H9 (cell line): ENCODE measurements around the gene CXCR3. TPM values are rescaled to one million over a fixed set of nuclear protein-coding genes. Genes with fewer than 3 reads are reported as not detected.

Source experiments
- DNase-seq: peaks from one replicate; pipeline ENCODE4 v3.0.0-alpha.2; 2017
- H2AFZ ChIP-seq: one replicate; pipeline ENCODE4 v1.6.1; 2013; ENCODE audit warnings: mild to moderate bottlenecking, low read length, control low read depth, moderate library complexity
- H2AK5ac ChIP-seq: 2 replicates; pipeline ENCODE4 v1.6.1; 2013; ENCODE audit warnings: low read length, control low read depth, mixed read lengths; ENCODE audit not compliant: insufficient read length
- H2BK120ac ChIP-seq: one replicate; pipeline ENCODE4 v1.6.1; 2013; ENCODE audit warnings: low read depth, mild to moderate bottlenecking, low read length, control low read depth, inconsistent platforms; ENCODE audit not compliant: poor library complexity, severe bottlenecking
- H2BK12ac ChIP-seq: 2 replicates; pipeline ENCODE4 v1.6.1; 2013; ENCODE audit warnings: low read length, control low read depth, mixed read lengths, low read depth; ENCODE audit not compliant: insufficient read length
- H2BK15ac ChIP-seq: 2 replicates; pipeline ENCODE4 v1.6.1; 2013; ENCODE audit warnings: low read depth, low read length, control low read depth
- H2BK20ac ChIP-seq: one replicate; pipeline ENCODE4 v1.6.1; 2013; ENCODE audit warnings: low read depth, mild to moderate bottlenecking, low read length, control low read depth, inconsistent platforms; ENCODE audit not compliant: poor library complexity, severe bottlenecking
- H2BK5ac ChIP-seq: 2 replicates; pipeline ENCODE4 v1.6.1; 2013; ENCODE audit warnings: low read length, control low read depth, mixed read lengths; ENCODE audit not compliant: insufficient read length
- H3K14ac ChIP-seq: 2 replicates; pipeline ENCODE4 v1.6.1; 2013; ENCODE audit warnings: low read length, control low read depth; ENCODE audit not compliant: insufficient read depth
- H3K18ac ChIP-seq: 2 replicates; pipeline ENCODE4 v1.6.1; 2013; ENCODE audit warnings: low read depth, mild to moderate bottlenecking, mixed read lengths, low read length, control low read depth; ENCODE audit not compliant: insufficient read length
- H3K23ac ChIP-seq: 2 replicates; pipeline ENCODE4 v1.6.1; 2013; ENCODE audit warnings: low read length, control low read depth, mixed read lengths, low read depth; ENCODE audit not compliant: insufficient read length
- H3K23me2 ChIP-seq: 2 replicates; pipeline ENCODE4 v1.6.1; 2013; ENCODE audit warnings: low read depth, mild to moderate bottlenecking, mixed read lengths, low read length, control low read depth; ENCODE audit not compliant: insufficient read length, poor library complexity, severe bottlenecking
- H3K27ac ChIP-seq: 2 replicates; pipeline ENCODE4 v1.5.1; 2013; ENCODE audit warnings: low read length, control low read depth, mixed read lengths, low read depth; ENCODE audit not compliant: insufficient read length
- H3K27me3 ChIP-seq: 2 replicates; pipeline ENCODE4 v1.6.1; 2013; ENCODE audit warnings: low read length, control low read depth, inconsistent platforms; ENCODE audit not compliant: insufficient read depth
- H3K4ac ChIP-seq: 2 replicates; pipeline ENCODE4 v1.6.1; 2013; ENCODE audit warnings: low read depth, mild to moderate bottlenecking, control low read depth, inconsistent platforms, low read length, moderate library complexity
- H3K4me1 ChIP-seq: 2 replicates; pipeline ENCODE4 v1.6.1; 2013; ENCODE audit warnings: low read length, control low read depth, inconsistent platforms; ENCODE audit not compliant: insufficient read depth
- H3K4me2 ChIP-seq: 2 replicates; pipeline ENCODE4 v1.6.1; 2013; ENCODE audit warnings: low read length, control low read depth, mixed read lengths; ENCODE audit not compliant: insufficient read length, insufficient read depth
- H3K56ac ChIP-seq: 2 replicates; pipeline ENCODE4 v1.6.1; 2013; ENCODE audit warnings: low read depth, mild to moderate bottlenecking, mixed read lengths, low read length, control low read depth; ENCODE audit not compliant: insufficient read length
- H3K79me1 ChIP-seq: 2 replicates; pipeline ENCODE4 v1.6.1; 2013; ENCODE audit warnings: low read depth, mild to moderate bottlenecking, moderate library complexity, low read length, control low read depth, inconsistent platforms; ENCODE audit not compliant: insufficient read depth, poor library complexity, severe bottlenecking
- H3K79me2 ChIP-seq: 2 replicates; pipeline ENCODE4 v1.6.1; 2013; ENCODE audit warnings: low read length, control low read depth, inconsistent platforms; ENCODE audit not compliant: insufficient read depth
- H3K9ac ChIP-seq: 2 replicates; pipeline ENCODE4 v1.6.1; 2013; ENCODE audit warnings: low read length, control low read depth, mixed read lengths; ENCODE audit not compliant: insufficient read length; ENCODE audit errors: extremely low read depth
- H3K9me3 ChIP-seq: one replicate; pipeline ENCODE4 v1.6.1; 2013; ENCODE audit warnings: low read depth, low read length, inconsistent platforms; ENCODE audit not compliant: control insufficient read depth
- H3T11ph ChIP-seq: one replicate; pipeline ENCODE4 v1.6.1; 2013; ENCODE audit warnings: mild to moderate bottlenecking, low read length, control low read depth, inconsistent platforms
- H4K20me1 ChIP-seq: one replicate; pipeline ENCODE4 v1.6.1; 2013; ENCODE audit not compliant: control insufficient read depth, insufficient read length, insufficient read depth
- H4K5ac ChIP-seq: 2 replicates; pipeline ENCODE4 v1.6.1; 2013; ENCODE audit warnings: low read depth, mild to moderate bottlenecking, mixed read lengths, low read length, control low read depth; ENCODE audit not compliant: insufficient read length
- H4K8ac ChIP-seq: replicated peaks from 2 replicates; pipeline ENCODE4 v1.6.1; 2013; ENCODE audit warnings: low read length, control low read depth, mixed read lengths, low read depth; ENCODE audit not compliant: insufficient read length
- H4K91ac ChIP-seq: 2 replicates; pipeline ENCODE4 v1.6.1; 2013; ENCODE audit warnings: low read depth, mild to moderate bottlenecking, moderate library complexity, mixed read lengths, low read length, control low read depth; ENCODE audit not compliant: insufficient read length
- H3K27ac Mint-ChIP-seq, 3 experiments: 2 replicates in 2 of 3; 3 replicates in 1 of 3; pipeline ENCODE4 v1.8.0; 2020 to 2021; ENCODE audit warnings: mixed read lengths in 3 of 3, mild to moderate bottlenecking in 1 of 3, moderate library complexity in 1 of 3
- H3K27me3 Mint-ChIP-seq: 2 replicates; pipeline ENCODE4 v1.8.0; 2021; ENCODE audit warnings: low read depth, mild to moderate bottlenecking, moderate library complexity, mixed read lengths
- H3K36me3 Mint-ChIP-seq, 3 experiments: 2 replicates in 2 of 3; 3 replicates in 1 of 3; pipeline ENCODE4 v1.8.0; 2020 to 2021; ENCODE audit warnings: low read depth in 3 of 3, mixed read lengths in 3 of 3; ENCODE audit not compliant: insufficient read depth in 1 of 3
- H3K4me1 Mint-ChIP-seq, 2 experiments: 2 replicates each; pipeline ENCODE4 v1.8.0; 2020; ENCODE audit warnings: mixed read lengths in 2 of 2
- H3K4me3 Mint-ChIP-seq, 2 experiments: 2 replicates in 1 of 2; 3 replicates in 1 of 2; pipeline ENCODE4 v1.8.0; 2020 to 2021; ENCODE audit warnings: mild to moderate bottlenecking in 2 of 2, mixed read lengths in 2 of 2, moderate library complexity in 1 of 2
- H3K9me3 Mint-ChIP-seq, 2 experiments: 2 replicates in 1 of 2; 3 replicates in 1 of 2; pipeline ENCODE4 v1.8.0; 2020; ENCODE audit warnings: mild to moderate bottlenecking in 2 of 2, mixed read lengths in 2 of 2, moderate library complexity in 1 of 2
- WGBS: extraction: QIAGEN DNeasy Blood & Tissue Kit; methylation state at CpG from one replicate; pipeline ENCODE4 v1.1.7; 2013; ENCODE audit warnings: missing lambda C conversion rate, low lambda C conversion rate, mixed read lengths; ENCODE audit not compliant: insufficient read length; ENCODE audit errors: extremely low coverage; 5-methylcytosine and 5-hydroxymethylcytosine counted together
- total RNA-seq: library from RNA; stranded (reverse); gene quantifications from 2 replicates; pipeline ENCODE4 v1.2.1, GENCODE V29; 2021
- TF ChIP-seq, protein P1 (sequence below): fragments of 200-600 bp; sonication (generic); conservative IDR thresholded peaks from 3 replicates; pipeline ENCODE4 v1.8.0; 2021; ENCODE audit warnings: antibody characterized with exemption, mild to moderate bottlenecking

The CXCR3 gene
- total RNA-seq, 1 experiment from 2014 or later, result not detected

DNA sequence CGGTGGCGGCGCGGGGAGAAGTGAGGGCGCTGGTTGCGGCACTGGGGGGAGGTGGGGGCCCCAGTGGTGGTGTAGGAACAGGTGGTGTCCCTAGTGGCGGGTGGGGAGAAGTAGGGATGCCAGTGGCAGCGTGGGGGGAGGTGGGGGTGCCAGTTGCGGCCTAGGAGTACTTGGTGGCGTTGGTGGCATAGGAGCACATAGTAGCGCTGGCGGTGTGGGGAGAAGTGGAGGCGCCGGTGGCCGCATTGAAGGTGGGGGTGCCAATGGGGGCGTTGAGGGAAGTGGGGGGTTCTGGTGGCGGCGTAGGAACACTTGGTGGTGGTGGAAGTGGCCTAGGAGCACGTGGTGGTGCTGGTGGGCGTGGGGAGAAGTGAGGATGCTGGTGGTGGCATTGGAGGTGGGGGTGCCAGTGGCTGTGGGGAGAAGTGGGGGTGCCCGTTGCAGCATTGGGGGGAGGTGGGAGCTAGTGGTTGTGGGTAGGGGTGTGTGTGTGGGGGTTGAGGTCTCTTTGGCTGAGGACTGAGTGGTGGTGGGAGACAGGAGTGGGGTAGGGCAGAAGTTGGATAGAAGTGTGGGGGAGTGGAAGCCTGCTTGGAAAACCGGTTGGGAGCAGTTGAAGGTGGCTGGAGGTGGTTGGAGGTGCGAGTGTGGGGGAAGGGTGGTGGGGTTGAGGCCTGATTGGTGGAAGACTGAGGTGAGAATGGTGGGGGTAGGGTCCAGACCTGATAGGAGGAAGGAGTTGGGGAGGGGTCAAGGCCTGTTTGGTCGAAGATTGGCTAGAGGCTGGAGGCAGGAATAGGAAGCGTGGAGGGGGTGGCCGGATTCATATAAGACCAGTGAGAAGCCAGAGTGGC is 38.9 kb downstream of the CXCR3 start:
- H3K4ac ChIP-seq, result no peak overlapping the region
- no peak overlapping the region for H3K4me2 ChIP-seq
- no peaks in the 10 kb centered on the region for H3K9me3 ChIP-seq
- Mint-ChIP-seq H3K9me3 (peaks cover 44 to 57% of the 10 kb centered on the region in 2 experiments), H3K4me1 (0 out of 4 replicates have a peak, but pooled peaks cover 0 to 10% of the 10 kb centered on the region in 2 experiments), H3K36me3 (peaks cover 13 to 44% (median 35%) of the 10 kb centered on the region in 3 experiments), H3K27me3 (peaks cover 4% of the 10 kb centered on the region; the same call in 1 of the 2 replicates), H3K4me3 (no peak overlapping the region), H3K27ac (no peak overlapping the region)
- no peak overlapping the region for H4K8ac ChIP-seq
- no CpG with 5 or more reads among the region's 26 CpGs for WGBS
- H3K27me3 ChIP-seq, result no peaks in the 10 kb centered on the region
- H2BK20ac ChIP-seq, result no peak overlapping the region
- TF ChIP-seq, protein P1, sequence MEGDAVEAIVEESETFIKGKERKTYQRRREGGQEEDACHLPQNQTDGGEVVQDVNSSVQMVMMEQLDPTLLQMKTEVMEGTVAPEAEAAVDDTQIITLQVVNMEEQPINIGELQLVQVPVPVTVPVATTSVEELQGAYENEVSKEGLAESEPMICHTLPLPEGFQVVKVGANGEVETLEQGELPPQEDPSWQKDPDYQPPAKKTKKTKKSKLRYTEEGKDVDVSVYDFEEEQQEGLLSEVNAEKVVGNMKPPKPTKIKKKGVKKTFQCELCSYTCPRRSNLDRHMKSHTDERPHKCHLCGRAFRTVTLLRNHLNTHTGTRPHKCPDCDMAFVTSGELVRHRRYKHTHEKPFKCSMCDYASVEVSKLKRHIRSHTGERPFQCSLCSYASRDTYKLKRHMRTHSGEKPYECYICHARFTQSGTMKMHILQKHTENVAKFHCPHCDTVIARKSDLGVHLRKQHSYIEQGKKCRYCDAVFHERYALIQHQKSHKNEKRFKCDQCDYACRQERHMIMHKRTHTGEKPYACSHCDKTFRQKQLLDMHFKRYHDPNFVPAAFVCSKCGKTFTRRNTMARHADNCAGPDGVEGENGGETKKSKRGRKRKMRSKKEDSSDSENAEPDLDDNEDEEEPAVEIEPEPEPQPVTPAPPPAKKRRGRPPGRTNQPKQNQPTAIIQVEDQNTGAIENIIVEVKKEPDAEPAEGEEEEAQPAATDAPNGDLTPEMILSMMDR, result no peak
- H3K23ac ChIP-seq, result no peak overlapping the region
- H2AK5ac ChIP-seq, result no peak overlapping the region
- H3K56ac ChIP-seq, result no peak overlapping the region
- H2BK120ac ChIP-seq, result no peak overlapping the region
- H3K79me1 ChIP-seq, result no peaks in the 10 kb centered on the region
- H4K91ac ChIP-seq, result no peak overlapping the region
- H2BK5ac ChIP-seq, result no peak overlapping the region
- no peak overlapping the region for H4K5ac ChIP-seq
- no peak overlapping the region for H3K9ac ChIP-seq
- H2BK12ac ChIP-seq, result no peak overlapping the region
- H4K20me1 ChIP-seq, result no peaks in the 10 kb centered on the region
- no peaks in the 10 kb centered on the region for H3K4me1 ChIP-seq
- H3K14ac ChIP-seq, result no peak overlapping the region
- H3T11ph ChIP-seq, result no peak overlapping the region
- no peak overlapping the region for H3K18ac ChIP-seq
- H3K23me2 ChIP-seq, result no peaks in the 10 kb centered on the region
- DNase-seq, result peak; percentile 39
- no peak overlapping the region for H2BK15ac ChIP-seq
- no peak overlapping the region for H2AFZ ChIP-seq
- no peaks in the 10 kb centered on the region for H3K79me2 ChIP-seq
- no peak overlapping the region for H3K27ac ChIP-seq
